ENCODE data around the gene OOSP2. TPM values are rescaled to one million over a fixed set of nuclear protein-coding genes. Genes with fewer than 3 reads are reported as not detected.
"Not testable (repeated sequence)": the region's sequence is repeated elsewhere in the genome, so short reads cannot be mapped to it uniquely, and the experiment has no call there.

Gene OOSP2
- total and polyA plus RNA-seq, 2 of the 4 experiments (the other 2 are of a cell fraction): not detected

DNA sequence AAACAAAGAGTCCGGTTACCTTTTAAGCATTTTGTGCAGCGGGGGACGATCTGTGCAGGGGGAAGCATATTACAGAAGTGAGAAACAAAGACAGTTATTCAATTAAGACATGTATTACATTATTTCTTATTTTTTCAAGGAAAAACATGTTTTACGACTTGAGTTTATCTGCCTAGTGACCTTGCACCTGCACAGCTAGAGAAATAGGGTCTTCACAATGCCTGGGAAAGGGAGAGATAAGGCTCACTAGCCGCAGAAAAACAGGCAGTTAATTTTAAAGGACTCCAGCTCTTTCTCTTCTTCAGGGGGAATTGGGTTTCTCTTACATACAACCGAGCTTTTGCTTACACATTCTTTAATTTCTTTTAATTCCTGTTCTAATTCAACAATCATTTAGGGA is 31.4 kb downstream of the OOSP2 start:
- CTCF ChIA-PET: not testable (repeated sequence)

More for the DNA sequence above, 31.4 kb downstream of the OOSP2 start:
- dilution Hi-C loops (cut with HindIII; ENCODE audit: low sequenced_read_pairs, unreplicated experiment); H3K9me3 ChIP-seq (ENCODE audit: control insufficient read depth, insufficient read depth, low read length); H2AK9ac ChIP-seq (replicated peaks; ENCODE audit: low read depth, low read length, poor library complexity); H3K9me1 ChIP-seq (ENCODE audit: insufficient read depth, low read length); H2BK120ac ChIP-seq (ENCODE audit: low read depth, low read length); H3K4me1 ChIP-seq (ENCODE audit: control insufficient read depth, insufficient read depth, low read length); H2AFZ ChIP-seq (replicated peaks; ENCODE audit: low read length, poor library complexity); DNase-seq; H3K9ac ChIP-seq (ENCODE audit: low read depth, low read length); H3K23ac ChIP-seq (ENCODE audit: low read depth, low read length); H3K4me3 ChIP-seq (ENCODE audit: insufficient read depth, low read depth, low read length); H2BK20ac ChIP-seq (ENCODE audit: low read depth, low read length); H3K14ac ChIP-seq (replicated peaks; ENCODE audit: low read depth, low read length); H3K4ac ChIP-seq (ENCODE audit: low read depth, low read length); BruUV-seq (replicated peaks); H4K91ac ChIP-seq (ENCODE audit: insufficient read depth, low read depth, low read length); in situ Hi-C loops (cut with MboI; ENCODE audit: low sequenced_read_pairs); H2BK5ac ChIP-seq (ENCODE audit: low read depth, low read length, poor library complexity, severe bottlenecking); H3K56ac ChIP-seq (ENCODE audit: extremely low read depth, insufficient read depth, low read length); H2AK5ac ChIP-seq (ENCODE audit: low read depth, low read length); intact Hi-C loops (cut with micrococcal nuclease); H2BK15ac ChIP-seq (ENCODE audit: low read depth, low read length); H3K4me2 ChIP-seq (ENCODE audit: low read depth, low read length); H4K20me1 ChIP-seq (ENCODE audit: insufficient read depth, low read length); H3K18ac ChIP-seq (ENCODE audit: low read depth, low read length); H4K8ac ChIP-seq (ENCODE audit: low read depth in 2 of 2, low read length in 2 of 2); ATAC-seq (ENCODE audit: low read depth); H4K5ac ChIP-seq (ENCODE audit: low read depth, low read length); H3K27me3 ChIP-seq (ENCODE audit: control insufficient read depth, insufficient read depth, low read length); POLR2A ChIA-PET (ENCODE audit: unreplicated experiment); H3K27ac ChIP-seq (ENCODE audit: insufficient read depth, low read length); H3K79me1 ChIP-seq (ENCODE audit: low read depth in 1 of 2, low read length in 2 of 2); H3K36me3 ChIP-seq (ENCODE audit: control insufficient read depth, insufficient read depth, low read length): not testable (repeated sequence)
- no CpG with 5 or more reads among the region's 6 CpGs for WGBS, 2 experiments (ENCODE audit: extremely low coverage in 2 of 2, insufficient read length in 1 of 2)
